HG03139 (cell line): ENCODE measurements around the gene SLC9A9.
"Not testable (repeated sequence)": the region's sequence is repeated elsewhere in the genome, so short reads cannot be mapped to it uniquely, and the experiment has no call there.

ENCODE experiments used
- ATAC-seq: cut with Tn5 transposase; IDR thresholded peaks from one replicate; pipeline ENCODE4 v1.9.1; 2021; ENCODE audit not compliant: unreplicated experiment

Gene SLC9A9

DNA sequence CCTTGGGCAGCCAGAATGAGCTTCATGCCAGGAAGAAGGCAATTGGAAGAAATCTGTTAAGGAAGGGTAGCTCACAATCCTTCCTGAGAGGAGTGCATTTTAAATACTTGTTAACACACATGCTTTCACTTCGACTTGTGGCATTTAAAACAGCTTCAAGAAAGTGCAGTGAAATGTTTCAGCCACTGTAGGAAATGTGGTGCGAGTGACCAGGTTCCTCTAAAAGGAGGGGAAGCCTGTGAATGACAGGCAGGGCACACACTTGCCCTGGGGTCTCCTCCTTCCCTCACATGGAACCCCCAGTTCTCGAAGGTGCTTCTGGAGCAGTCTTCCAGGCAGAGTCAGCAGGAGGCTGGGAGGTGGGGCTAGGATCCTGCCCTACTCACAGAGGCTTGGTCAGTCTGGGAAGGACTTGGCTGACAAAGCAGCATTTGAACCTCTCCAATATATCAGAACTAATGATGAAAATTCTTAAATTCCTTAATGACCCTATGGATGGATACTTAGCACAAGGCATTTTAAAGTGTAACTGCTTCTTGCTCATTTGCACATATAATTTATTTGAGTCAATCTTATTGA is 370.1 kb downstream of the SLC9A9 start:
- no peak for ATAC-seq

DNA sequence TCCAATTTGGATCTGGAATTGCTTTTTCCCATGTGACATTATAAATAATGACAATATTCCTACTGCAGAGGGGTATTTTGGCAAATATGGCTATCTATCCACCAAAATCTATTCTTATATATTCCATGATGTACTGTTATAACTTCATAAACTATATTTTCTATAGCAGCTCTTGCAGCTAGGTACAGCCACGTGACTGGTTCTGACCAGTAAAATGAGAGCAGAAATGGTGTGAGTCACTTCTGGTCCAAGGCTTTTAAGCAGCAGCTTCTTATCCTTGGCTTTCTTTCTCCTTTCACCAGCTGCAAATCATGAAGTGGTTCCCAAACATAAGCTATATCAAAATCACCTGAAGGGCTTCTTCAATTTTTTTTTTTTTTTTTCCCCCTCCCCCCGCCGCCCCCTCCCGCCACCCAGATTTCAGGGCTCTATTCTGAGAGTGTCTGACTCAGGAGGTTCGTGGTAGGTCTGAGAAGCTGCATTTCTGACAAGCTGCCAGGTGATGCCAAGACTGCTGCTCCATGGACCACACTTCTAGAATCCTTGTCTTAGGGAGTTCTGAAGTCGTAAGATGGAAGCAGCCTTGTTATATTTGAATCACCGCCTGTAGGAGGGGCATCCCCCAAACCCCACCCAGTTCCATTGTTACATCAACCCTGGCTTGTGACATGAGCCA is 371.2 kb downstream of the SLC9A9 start:
- ATAC-seq, result no peak

DNA sequence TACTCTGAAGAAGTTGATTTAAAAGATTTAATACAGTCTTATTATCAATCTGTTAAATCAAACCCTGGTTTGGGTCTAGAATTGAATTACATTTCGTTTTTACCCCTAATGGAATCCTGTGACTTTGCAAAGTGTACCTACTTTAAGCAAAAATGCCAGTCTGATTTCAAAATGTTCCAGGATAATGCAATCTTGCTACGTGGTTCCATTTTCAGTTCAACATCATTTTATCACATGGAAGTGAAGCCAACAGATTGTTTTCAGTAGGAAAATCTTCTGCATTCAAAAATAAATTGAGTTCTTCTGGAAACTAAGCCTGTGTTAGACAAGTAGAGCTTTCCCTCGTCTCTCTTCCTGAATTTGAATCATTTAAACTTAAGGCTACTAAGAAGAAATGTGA is 372.3 kb downstream of the SLC9A9 start:
- ATAC-seq, result no peak

DNA sequence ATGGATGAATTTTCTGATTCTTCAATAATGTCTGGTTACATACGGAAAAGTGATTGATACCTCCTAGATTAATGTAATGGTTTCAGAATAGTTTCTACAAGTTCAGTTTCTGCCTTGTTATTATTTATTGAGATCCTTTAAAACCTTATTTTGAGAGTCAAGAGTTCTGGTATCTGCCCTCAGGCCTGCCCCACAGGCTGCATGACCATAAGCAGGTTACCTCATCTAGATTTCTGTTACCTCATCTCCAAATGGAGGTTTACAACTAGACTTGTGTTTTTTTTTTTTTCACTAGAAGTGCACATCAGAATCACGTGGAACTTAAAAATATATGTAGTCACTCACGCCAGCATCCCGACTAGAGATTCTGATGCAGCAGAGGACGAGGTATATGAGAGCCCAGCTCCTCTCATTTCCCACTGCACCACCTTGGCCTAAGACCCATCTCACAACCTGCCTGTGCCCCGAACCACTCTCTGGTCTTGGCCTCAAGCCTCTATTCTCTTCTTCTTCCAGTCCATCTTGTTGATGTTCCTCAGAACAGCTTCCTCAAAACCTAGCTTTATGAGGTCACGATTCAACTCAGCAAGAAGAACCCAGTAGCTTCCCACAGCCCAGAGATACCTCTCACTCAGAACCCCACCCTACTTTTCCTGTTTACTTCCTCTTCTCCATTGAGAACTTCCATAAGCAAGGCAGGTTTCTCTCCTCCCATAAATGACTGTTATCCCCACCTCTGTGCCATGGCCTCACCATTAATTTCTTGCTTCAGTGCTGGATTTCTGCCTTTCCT is 375.3 kb downstream of the SLC9A9 start:
- no peak for ATAC-seq

DNA sequence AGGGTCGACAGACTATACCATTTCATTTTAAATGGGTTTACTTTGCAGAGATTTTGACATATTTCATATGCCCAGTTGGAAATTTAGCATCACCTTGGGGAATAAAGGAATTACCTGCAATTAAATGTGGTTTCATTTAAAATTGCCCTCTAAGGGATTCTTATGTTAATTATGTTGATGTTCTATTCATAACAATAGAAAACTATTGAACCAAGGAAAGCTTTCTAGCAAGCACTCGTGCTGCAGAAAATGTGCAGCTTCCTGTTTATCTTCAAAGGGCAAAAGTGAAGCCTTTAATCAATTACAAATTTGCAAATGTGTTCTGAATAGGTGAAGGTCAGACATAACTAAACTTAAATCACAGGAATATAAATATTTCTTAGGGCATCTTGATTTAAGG is 376.6 kb downstream of the SLC9A9 start:
- ATAC-seq, result no peak

DNA sequence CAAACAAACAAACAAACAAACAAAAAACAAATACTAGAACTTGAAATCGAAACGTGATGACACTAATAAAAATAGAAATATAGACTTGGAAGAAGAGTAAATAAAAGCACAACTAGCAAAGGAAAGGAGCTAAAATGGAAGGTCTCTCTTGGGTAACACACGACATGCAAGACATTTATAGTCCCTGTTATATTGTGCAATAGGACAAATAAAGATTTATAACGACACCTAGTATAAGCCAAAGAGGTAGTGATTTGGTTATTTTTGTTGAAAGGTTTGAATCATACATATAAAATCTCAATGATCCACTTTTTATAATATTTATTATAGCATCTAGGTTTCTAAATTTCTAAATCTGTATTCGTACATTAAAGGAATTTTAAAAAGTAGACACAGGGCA is 379.1 kb downstream of the SLC9A9 start:
- no peak for ATAC-seq

DNA sequence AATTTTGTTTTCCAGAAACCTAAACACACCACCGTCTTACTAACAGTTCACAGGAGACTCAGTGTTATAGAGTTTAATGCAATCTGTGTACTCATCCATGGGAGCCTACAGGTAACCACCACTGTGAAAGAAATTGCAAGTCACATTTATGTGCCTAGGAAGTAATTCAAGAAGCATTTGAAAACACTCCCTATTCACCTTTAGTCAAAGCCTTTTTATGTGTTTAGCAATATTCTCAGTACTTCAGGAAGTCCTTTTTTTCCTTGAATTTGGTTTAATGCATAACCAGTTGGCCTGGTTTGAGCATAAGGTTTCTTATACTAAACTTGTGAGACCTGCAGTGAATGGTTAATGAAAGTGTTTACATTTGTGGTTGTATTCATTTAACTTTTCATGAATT is 382.6 kb downstream of the SLC9A9 start:
- ATAC-seq, result no peak

DNA sequence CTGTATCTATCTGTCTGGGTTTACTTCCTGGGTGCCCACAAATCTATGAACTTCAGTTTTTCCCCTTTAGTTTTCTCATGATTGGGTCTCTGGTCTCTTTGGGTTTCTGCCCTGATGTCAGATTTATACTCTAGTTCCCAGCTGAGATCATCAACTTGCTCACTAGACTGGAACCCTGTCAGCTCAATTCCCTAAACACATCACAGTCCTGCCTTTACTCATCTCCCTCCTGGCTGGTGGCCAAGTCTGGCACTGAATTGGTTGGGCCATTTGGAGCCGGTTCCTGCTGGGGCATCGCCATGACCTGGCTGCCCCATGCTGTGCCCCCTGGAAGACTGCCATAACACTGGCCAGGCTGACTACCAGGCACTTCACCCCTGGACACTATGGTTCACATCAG is 383.4 kb downstream of the SLC9A9 start:
- ATAC-seq, result no peak

DNA sequence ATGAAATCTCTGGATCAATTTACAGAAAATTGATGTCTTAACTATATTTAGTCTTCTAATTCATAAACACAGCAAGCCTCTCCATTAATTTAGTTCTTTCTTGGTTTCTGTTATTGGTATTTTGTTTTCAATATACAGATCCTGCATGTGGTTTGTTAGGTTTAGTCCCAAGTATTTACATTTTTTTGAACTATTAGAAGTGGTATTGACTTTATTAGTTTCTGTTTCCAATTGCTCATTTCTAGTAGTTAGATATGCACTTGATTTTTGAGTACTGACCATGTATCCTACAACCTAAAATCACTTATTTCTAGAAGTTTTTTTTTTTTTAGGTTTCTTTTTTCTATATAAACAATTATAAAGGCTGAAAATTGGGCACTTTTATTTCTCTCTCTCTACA is 392.8 kb downstream of the SLC9A9 start:
- no peak for ATAC-seq

DNA sequence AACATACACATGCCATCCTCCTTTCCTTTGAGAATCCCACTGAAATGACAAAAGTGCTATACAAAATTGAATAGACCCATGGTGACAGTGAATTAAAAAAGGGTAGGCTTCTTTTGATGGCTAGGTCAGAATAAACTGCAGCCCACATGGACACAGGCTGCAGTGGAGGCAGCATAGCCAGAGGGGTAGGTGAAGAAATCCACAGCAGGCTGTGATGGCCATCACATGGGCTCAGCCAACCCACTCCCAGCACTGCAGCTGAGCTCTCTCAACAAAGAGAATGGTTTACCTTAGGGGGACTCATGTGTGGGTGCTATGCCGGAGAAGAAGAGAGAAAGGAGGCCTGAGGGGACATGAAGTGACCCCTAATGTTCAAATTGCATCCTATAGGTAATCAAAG is 397.6 kb downstream of the SLC9A9 start:
- no peak for ATAC-seq

DNA sequence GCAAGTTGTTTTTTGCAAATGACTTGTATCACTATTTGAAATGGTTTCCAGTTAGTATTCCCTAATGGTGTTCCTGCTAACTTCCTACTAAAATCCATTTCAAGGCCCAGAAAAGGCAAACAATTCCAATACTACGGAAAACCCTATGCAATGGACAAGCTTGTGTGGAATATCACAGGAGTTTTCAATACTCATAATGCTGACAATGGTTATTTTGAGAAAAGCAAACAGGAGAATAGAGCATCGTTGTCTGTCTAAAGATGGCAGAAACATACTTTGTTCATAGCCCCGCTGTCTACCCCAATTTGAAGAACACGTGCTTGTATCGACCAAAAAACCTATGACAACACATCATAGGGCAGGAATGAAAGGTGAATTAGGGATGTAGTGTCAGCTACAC is 400.8 kb downstream of the SLC9A9 start:
- no peak for ATAC-seq

DNA sequence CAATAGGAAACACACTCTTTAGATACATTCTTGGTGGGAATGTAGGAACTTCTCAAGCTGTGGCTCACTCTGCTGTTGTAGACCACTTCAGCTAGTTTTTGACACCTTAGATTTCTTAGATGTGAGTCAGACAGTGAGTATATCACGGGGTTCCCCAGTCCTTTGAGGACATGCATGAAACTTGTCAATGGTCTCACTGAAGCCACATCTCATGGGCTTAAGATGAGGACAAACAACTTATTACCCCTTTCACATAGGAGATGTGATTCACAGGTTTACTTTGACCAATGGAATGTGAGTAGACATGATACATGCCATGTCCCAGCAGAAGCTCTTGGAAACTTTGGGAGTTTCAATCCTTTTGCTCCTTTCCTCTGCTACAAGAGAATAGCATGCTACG is 403.1 kb downstream of the SLC9A9 start:
- no peak for ATAC-seq

DNA sequence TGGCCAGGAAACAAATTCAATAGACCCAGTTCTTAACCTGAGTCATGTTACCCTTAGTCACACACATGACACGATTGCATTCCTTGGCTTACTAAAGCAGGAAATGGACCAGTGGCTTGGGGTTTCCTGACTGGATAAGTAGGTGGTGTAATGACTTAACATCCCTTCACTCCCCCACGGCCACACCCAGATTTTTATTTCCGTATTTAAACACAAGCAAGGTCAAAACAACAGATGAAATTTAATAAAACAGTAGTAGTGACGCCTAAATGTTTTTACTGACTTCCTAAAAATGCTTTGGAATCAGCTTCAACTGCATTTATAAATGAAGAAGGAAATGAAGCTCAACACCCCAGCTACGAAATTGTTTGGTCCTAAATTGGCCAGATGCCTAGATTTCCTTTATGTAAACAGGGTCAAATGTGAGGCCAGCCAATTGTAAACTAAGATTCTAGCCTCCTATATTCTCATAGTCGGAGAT is 404.4 kb downstream of the SLC9A9 start:
- no peak for ATAC-seq

DNA sequence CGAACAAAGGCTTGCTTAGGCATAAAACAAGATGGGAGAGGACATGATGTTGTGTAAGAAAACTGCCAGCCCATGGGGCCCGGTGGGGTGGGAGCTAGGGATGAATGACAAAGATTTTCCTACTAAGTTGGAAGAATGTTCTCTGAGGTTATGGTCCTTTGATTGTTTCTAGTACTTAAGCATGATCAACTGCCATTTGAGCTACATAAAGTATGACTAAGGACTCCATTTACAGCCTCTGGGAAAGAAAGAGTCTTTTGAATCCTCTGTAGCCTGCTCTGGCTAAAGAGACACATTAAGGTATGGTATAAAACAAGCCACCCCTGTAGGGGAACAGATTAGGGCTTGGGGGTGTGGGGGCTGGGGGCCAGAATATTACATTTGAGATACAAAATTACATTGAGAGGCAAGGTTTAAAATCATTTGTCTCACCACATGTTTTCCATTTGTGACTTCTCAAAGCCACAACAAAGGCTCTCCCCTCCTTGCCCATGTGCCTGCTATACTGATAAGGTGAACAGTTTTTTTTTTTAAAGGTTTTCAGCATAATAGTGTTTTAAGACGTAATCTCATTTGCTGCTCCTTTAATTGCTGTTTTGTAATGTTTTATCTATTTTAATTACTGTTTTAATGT is 405.3 kb downstream of the SLC9A9 start:
- ATAC-seq, result no peak

DNA sequence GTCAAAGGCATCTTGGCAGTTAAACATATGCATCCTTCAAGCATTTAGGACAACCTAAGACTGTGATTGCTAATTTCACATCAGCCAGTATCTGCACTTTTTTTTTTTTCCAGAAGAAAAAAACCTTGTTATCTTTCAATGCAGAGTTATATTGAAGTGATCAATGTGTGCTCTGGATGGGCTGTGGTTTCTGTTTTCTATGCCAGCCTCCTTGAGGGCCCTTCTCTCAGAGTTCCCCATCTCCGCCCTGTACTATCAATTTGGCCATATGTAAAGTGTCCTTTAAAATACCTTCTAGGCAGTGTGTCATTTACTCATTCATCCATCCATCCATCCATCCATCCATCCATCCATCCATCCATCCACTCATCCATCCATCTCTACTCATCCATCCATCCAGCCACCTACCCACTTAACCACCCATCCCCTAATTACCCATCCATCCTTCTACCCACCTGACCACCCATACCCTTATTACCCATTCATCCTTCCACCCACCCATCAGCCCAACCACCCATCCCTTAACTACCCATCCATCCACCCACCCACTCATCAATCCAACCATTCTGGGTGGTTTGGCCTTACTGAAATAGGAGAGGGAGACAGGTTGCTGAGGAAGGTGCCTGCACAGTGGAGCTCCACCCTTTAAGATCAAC is 406.6 kb downstream of the SLC9A9 start:
- no peak for ATAC-seq

DNA sequence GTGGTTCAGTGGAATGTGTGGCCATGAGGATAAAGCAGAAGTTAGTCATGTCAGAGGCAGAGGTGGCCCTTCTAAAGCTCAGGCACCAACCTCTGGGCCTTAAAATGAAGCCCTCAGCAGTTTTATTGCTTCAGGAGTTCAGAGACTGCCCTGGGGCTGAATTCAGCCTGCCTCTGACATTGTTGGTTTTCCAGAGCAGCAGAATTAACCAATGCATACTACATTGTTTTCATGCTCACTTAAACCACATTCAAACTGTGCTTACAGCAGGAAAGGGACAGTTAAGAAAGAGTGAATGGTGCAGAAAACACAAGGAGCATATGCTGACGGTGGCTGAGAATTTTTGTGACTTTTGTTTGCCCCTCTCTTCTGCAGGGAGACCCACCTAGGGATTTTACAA is 408.5 kb downstream of the SLC9A9 start:
- no peak for ATAC-seq

DNA sequence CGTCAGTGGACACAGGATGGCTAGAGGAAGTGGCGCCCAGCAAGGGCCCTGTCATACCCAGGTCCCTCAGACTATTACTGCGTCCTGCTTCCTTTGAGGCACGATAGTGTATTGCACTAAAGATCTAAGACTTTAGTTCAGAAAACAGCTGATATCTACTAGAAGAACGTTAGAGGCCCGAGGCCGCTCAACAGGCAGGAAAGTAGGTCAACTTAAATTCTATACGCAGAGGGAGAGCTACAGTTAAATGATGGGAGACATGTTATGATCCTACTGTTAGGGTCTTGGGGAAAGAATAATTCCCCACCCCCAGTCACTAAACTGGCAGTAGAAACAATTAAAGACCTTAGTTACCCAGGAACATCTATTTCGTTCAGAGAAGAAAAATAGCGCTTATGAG is 410.9 kb downstream of the SLC9A9 start:
- ATAC-seq, result no peak

DNA sequence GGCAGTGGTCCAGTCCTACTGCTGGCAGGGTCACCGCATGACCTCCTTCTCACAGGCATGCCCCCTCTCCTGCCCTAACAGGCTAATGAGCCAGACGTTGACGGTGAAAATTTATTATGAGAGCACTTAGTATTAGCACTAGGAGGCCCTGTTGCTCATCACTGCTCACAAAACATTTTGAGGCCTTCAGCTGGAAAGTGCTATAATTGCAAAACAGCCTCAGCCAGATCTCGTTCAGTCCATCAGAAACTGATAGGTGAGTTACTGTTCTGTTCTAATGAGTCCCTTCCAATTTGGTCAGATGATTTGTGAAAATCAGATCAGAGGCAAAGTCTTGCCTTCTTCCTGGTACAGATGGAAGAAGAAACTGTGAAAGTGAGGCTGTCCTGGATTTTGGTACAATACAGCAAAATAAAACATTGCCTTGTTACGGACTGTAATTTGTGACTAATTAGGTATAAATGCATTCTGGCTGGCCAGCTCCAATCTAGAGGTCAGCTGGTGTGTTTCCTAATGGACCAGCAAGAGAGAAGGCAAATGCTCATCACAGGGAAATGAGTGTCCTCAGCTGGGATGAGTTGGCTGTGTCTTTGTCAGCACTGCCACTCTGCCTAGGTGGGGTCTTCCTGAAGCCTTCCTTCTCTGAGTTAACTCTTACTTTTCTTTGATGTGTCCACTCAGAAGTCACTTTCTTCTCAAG is 411.9 kb downstream of the SLC9A9 start:
- no peak for ATAC-seq

DNA sequence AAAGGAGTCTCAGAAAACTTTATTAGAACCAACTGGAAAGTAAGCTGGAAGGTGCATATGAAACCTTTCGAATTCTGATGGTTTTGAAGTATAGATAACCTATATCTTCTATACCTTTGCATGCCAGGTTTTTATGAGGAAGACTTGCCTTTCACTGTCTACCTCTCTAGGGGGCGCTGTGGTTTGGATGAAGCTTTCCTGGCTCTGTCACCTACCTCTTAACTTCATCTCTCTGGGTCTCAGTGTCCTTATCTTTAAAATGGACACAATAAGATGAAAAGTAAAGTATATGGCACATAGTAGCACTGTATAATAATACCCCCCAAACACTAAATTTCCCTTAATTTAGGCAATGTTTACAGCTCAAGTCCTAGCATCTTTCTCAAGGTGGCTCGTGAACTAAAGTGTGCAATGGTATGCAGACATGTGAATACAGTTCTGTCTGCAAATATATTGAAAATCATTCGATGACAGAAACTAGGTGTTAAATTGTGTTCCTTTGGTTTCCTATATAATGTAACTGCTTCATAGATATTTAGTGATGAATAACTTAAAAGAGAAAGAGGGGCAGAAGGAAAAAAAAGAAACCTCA is 414.4 kb downstream of the SLC9A9 start:
- no peak for ATAC-seq

DNA sequence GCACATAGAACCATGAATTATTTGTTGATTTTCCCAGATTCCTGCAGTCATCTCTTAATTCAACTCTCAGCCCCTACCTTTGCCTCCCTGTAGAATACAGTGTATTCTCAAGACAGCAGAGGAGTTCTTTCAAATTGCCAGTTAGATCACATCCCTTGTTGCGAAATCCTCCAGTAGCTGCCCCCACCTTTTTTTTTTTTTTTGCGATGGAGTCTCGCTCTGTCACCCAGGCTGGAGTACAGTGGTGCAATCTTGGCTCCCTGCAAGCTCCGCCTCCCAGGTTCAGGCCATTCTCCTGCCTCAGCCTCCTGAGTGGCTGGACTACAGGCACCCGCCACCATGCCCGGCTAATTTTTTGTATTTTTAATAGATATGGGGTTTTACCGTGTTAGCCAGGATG is 417.0 kb downstream of the SLC9A9 start:
- not testable (repeated sequence) for ATAC-seq
